Stimulated activated CD4-positive, alpha-beta T cell treated with anti-CD3 and anti-CD28 coated beads, TNF-alpha, amount 100 ng/mL, for 24 hours (primary cell): ENCODE measurements around the gene LPGAT1.
"Not testable (repeated sequence)": the region's sequence is repeated elsewhere in the genome, so short reads cannot be mapped to it uniquely, and the experiment has no call there.

ENCODE experiments used
- DNase-seq, 3 experiments: peaks; one replicate each; pipeline ENCODE4 v3.0.0-alpha.2; 2020; ENCODE audit warnings: low read depth in 3 of 3

Gene LPGAT1

GRCh38 chr1:211735208-211736170 is 95.1 kb downstream of the LPGAT1 start:
- no peak for DNase-seq

- no peak for DNase-seq
Measured at GRCh38 chr1:211734791-211735190, 95.8 kb downstream of the LPGAT1 start.

GRCh38 chr1:211734359-211734758 is 96.2 kb downstream of the LPGAT1 start:
- no peak for DNase-seq

- no peak for DNase-seq
Measured at GRCh38 chr1:211732293-211732980, 98.1 kb downstream of the LPGAT1 start.

- no peak for DNase-seq
Measured at GRCh38 chr1:211731456-211732292, 98.9 kb downstream of the LPGAT1 start.

- DNase-seq, result no peak
Measured at GRCh38 chr1:211730347-211730746, 100.2 kb downstream of the LPGAT1 start.

GRCh38 chr1:211729238-211729637 is 101.3 kb downstream of the LPGAT1 start:
- DNase-seq, result no peak

GRCh38 chr1:211726467-211726995 is 104.0 kb downstream of the LPGAT1 start:
- no peak for DNase-seq

- DNase-seq, result no peak
Measured at GRCh38 chr1:211724687-211725196, 105.8 kb downstream of the LPGAT1 start.

- DNase-seq, result no peak
Measured at GRCh38 chr1:211723273-211723672, 107.3 kb downstream of the LPGAT1 start.

- DNase-seq, result no peak
Measured at GRCh38 chr1:211722277-211723175, 108.0 kb downstream of the LPGAT1 start.

- DNase-seq, result not testable (repeated sequence)
Measured at GRCh38 chr1:211716555-211716954, 114.0 kb downstream of the LPGAT1 start.

GRCh38 chr1:211715971-211716370 is 114.6 kb downstream of the LPGAT1 start:
- no peak for DNase-seq

- DNase-seq, result no peak
Measured at GRCh38 chr1:211714154-211714553, 116.4 kb downstream of the LPGAT1 start.

- no peak for DNase-seq
Measured at GRCh38 chr1:211713231-211713630, 117.3 kb downstream of the LPGAT1 start.

GRCh38 chr1:211711315-211711705 is 119.3 kb downstream of the LPGAT1 start:
- DNase-seq, result no peak

GRCh38 chr1:211710566-211711314 is 119.8 kb downstream of the LPGAT1 start:
- no peak for DNase-seq

- no peak for DNase-seq
Measured at GRCh38 chr1:211708926-211709325, 121.6 kb downstream of the LPGAT1 start.

- DNase-seq, result no peak
Measured at GRCh38 chr1:211708006-211708405, 122.6 kb downstream of the LPGAT1 start.
